Stimulated activated CD8-positive, alpha-beta memory T cell treated with anti-CD3 and anti-CD28 coated beads, Interleukin-4, amount 100 ng/mL, for 24 hours (primary cell): ENCODE results near the gene CEP41.
A peak's percentile ranks its signal among the peaks of the same experiment; 100 is the strongest.

Experiments used
- DNase-seq: peaks from one replicate; pipeline ENCODE4 v3.0.0-alpha.2; 2020; ENCODE audit warnings: low read depth

The CEP41 gene

GRCh38 chr7:130369110-130369711 is 71.6 kb downstream of the CEP41 start:
- no peak for DNase-seq

GRCh38 chr7:130367836-130368746 is 72.7 kb downstream of the CEP41 start:
- no peak for DNase-seq

GRCh38 chr7:130367088-130367755 is 73.6 kb downstream of the CEP41 start:
- no peak for DNase-seq

DNA sequence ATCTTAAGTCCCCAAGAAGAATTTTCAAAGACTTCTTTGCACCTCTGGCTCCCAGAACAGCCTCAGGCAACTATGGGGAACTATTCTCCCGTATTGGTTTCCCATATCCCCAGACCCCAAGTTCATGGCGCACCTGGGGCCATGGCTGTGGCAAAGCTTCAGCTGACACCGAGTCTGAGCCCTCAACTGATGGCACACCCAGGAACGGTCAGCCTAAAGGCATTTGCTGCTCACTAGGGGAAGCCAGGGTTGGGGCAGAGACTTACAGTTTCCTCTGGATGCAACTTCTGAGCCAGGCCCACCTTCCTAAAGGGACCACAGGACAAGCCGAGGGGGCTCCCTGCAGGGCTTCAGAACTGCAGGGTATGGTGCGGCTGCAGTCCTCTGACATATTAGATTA is 74.3 kb downstream of the CEP41 start:
- DNase-seq: no peak

DNA sequence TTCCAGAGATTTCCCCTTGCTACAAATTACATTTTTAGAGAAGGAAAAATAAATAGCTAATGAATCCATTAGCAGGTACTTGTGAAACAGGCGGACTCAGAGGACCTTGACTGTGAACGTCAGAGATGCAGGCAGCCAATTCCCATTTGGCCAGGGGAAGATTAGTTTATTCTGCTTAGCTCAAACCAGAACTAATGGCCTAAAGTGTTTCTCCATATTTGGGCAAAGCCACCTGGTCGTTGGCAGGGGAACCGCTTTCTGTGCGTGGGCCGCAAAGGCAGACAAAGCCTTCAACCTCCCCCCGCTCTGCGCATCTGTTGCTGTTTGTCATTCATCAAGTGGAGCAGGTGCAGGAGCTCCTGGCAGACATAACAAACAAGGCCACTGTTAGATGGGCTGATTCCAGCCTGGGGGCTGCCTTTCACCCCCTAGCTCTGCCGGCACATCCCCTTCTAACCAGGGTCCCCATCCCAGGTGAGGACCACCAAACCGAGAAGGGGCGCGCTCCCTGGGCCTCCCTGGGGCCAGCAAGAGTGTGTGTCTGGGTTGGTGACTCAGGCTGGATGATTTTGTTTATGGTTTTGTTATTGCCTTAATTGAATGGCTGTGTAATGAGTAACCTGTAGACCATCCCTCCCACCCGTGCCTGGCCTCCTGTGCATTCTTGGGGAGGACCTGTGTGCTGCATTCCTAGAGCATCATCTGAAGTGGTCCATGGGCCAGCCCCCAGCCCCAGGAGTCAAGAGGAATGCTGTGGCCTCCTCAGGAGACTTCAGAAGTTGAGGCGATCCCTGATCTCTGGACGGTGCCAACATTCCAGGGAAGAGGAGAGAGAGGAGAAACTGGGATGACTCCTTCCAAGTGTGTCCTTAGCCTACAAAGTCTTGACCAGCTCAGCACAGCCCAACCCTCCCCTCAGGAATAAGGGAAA is 75.0 kb downstream of the CEP41 start:
- peak; percentile 7 for DNase-seq

GRCh38 chr7:130365088-130365487 is 75.7 kb downstream of the CEP41 start:
- no peak for DNase-seq

DNA sequence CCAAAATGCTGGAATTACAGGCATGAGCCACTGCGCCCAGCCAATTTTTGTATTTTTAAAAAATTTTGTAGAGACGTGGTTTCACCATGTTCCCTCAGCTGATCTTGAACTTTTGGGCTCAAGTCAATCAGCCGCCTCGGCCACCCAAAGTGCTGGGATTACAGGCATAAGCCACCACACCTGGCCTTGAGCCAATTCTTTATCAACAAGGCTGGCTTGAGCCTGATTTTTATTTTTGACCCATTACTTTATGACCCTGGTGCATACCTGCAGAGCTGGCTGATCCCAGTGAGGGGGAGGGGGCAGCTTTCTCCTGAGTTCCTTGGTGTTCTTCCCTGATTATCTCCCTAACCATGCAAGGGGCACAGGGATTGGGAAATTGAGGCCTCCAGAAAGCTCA is 76.4 kb downstream of the CEP41 start:
- no peak for DNase-seq

DNA sequence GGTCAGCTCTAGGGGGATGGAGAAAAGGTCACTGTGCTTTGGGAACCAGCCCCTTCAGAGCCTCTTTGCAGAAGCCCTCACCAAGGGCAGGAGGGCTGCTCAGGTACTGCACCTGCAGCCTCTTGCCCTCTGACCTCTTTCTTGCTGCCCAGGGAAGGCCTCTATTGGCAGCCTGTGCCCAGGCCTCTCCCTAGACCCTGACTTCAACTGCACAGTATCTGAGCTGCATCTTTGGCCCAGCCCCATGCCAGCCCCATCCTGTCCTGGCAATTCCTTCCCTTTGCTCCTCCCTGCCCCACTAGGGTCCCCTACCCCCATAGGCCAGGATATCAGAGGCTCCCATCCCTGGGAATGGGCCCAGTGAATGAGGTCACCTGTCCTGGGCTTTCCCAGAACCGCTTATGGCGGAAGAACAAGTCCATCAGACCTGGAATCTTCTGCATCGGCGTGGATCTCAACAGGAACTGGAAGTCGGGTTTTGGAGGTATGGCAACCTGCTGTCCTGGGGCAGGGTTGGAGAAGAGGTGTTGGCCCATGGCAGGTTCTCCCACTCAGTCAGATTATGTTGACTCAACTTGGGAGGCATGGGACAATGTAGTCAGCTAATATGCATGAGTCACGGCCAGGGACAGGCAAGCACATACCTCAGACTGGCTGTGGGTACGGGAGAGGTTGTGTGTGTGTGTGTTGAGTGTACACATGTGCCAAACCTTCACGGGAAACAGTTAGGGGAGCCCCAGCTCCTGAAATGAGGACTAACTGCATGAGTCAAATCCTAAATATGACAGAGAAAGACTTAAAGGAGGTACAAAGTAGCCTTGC is 77.6 kb downstream of the CEP41 start:
- DNase-seq: no peak

DNA sequence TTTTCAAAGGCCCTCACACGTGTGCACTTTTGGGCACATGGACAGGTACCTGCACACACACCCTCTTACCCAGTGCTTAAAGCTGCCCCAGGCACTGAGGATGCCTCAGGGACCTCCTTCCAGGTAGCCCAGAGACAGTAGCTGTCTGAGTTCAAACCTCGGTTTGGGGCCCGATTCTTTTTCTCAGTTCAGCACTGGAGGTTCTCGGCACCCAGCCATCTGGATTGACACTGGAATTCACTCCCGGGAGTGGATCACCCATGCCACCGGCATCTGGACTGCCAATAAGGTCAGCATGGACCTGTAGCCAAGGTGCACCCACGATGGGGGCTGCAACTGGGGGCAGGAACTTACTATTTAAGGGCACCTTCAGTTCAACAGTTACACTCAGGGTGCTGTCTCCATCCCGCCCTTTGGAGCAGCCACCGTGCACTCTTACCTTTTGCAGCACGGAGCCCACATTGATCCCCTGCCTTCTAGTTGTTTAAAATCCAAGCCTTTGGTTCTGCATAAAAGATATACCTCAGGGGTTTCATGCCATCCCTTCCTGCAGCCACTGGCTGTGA is 78.5 kb downstream of the CEP41 start:
- no peak for DNase-seq

GRCh38 chr7:130361681-130362080 is 79.1 kb downstream of the CEP41 start:
- DNase-seq: no peak

DNA sequence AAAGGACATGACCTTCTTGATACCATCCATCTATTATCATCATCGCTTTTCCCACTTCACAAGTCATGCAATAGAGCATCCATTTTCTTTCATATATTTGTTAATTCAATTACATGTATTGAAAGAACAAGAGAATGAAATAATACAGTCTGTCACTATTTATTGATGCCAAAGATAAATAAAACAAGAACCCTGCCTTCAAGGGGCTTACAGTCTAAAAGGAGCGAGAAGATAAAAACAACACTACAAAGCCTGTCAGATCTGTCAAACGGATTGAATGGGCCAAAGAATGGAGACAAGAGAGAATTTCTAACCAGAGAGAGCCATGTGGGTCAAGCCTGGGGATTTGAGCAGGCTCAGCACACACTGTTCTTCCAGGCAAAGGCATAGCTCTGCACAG is 80.3 kb downstream of the CEP41 start:
- no peak for DNase-seq

- no peak for DNase-seq
These were observed 81.4 kb downstream of the CEP41 start for GRCh38 chr7:130359276-130359857.

GRCh38 chr7:130358471-130358870 is 82.3 kb downstream of the CEP41 start:
- no peak for DNase-seq

GRCh38 chr7:130356876-130357611 is 83.8 kb downstream of the CEP41 start:
- no peak for DNase-seq

DNA sequence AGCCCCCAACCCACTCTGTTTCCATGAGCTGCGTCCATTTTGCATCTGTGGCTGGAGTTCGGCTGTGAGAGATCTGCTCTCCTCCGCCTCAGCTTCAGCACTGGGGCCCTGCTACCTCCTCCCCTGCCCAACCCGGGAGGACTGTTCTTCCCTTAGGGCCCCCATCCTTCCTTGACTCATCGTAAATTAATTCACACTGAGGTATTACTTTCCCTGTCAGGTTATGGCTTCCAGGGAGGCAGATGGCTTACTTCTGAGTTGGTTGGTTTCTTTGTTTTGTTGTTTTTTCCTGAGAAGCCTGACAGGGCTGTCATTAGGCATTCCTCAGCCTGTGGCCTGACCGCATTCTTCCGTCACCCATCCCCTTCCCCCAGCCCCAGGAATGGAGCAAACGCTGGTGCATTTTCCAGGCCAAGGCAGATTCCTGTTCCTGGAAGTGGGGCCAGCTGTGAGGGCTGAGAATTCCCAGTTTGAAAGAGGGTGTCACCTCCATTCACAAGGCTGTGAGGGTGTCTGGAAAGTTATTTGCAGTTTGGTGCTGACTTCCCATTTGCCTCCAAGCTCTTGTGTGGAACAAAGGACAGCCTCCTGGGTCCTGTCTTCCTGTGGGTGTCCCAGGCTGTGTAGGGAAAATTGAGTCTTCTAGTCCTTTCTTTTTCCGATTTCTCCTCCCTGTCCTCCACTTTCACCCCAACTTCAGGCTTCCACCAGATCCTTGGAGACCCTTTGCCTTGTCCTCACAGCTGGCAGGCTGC is 84.5 kb downstream of the CEP41 start:
- no peak for DNase-seq

- no peak for DNase-seq
These were observed 87.6 kb downstream of the CEP41 start for GRCh38 chr7:130353196-130353595.

DNA sequence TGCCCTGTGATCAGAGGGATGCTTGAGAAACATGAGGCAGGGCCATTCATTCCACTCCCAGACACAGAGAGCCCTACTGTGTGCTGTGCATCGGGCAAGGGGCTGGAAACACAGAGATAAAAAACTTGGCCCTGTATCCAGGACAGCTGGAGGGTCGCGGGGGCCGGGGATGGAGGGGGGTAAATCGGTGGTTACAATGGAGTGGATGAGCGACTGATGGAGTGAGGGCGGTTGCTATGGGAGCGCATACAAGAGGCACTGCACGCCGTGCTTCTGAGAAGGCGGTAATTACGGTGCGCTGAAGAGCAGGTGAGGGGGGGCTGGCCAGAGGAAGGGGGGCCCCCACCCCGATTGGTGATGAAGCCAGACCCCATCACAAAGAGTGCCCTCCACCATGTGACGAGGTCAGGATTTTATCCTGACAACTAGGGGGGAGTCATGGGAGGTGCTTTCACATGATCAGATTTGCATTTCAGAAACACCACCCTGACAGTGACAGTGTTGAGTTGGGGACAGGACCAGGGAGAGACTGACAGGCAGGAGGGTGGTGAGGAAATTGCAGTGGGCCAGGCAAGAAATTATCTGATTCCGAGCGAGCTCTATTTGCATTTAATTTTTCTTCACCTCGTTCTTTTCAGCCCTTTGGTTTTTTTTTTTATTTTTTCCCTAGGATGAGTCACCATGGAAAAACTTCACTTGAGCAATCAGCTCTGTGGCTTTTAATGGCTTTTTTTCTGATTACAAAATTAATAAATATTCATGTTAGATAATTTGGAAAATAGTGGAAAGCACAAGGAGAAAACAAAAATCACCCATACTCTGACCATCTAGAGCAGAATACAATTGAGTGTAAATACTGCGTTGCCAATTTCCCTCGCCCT is 88.4 kb downstream of the CEP41 start:
- DNase-seq: no peak

GRCh38 chr7:130351791-130352090 is 89.1 kb downstream of the CEP41 start:
- DNase-seq: no peak
